Loucy (cell line): ENCODE data around the gene SERPINF2.
A peak's percentile ranks its signal among the peaks of the same experiment; 100 is the strongest.

ENCODE experiments used
- H2AFZ ChIP-seq: fragments of 200-600 bp; sonication (generic); 2 replicates; pipeline ENCODE4 v1.6.0; 2016; ENCODE audit warnings: antibody characterized with exemption, mild to moderate bottlenecking, low read length, moderate library complexity
- H3F3A ChIP-seq: fragments of 200-600 bp; 2 replicates; pipeline ENCODE4 v1.6.0; 2016; ENCODE audit warnings: antibody characterized with exemption, low read depth, mild to moderate bottlenecking
- H3K27me3 ChIP-seq: fragments of 200-600 bp; sonication (generic); 2 replicates; pipeline ENCODE4 v1.6.1; 2014; ENCODE audit warnings: low read length, mild to moderate bottlenecking; ENCODE audit not compliant: insufficient read depth, poor library complexity, severe bottlenecking
- H3K36me3 ChIP-seq: fragments of 200-600 bp; sonication (generic); 2 replicates; pipeline ENCODE4 v1.6.1; 2016; ENCODE audit warnings: low read length; ENCODE audit not compliant: insufficient read depth
- H3K4me1 ChIP-seq: fragments of 200-600 bp; sonication (generic); 2 replicates; pipeline ENCODE4 v1.5.1; 2014; ENCODE audit warnings: low read length, mild to moderate bottlenecking; ENCODE audit not compliant: insufficient read depth, poor library complexity, severe bottlenecking
- H3K4me2 ChIP-seq: fragments of 200-600 bp; sonication (generic); 2 replicates; pipeline ENCODE4 v1.6.0; 2014; ENCODE audit warnings: antibody characterized with exemption, low read length, low read depth, mild to moderate bottlenecking; ENCODE audit not compliant: poor library complexity, severe bottlenecking
- H3K4me3 ChIP-seq: fragments of 200-600 bp; sonication (generic); 2 replicates; pipeline ENCODE4 v1.5.1; 2014; ENCODE audit warnings: low read length, mild to moderate bottlenecking, mixed read lengths; ENCODE audit not compliant: poor library complexity, severe bottlenecking
- H3K79me2 ChIP-seq: fragments of 200-600 bp; sonication (generic); 2 replicates; pipeline ENCODE4 v1.6.1; 2014; ENCODE audit warnings: low read length; ENCODE audit not compliant: insufficient read depth
- H3K9ac ChIP-seq: fragments of 200-600 bp; sonication (generic); 2 replicates; pipeline ENCODE4 v1.6.0; 2014; ENCODE audit warnings: mild to moderate bottlenecking, low read depth, low read length, moderate library complexity; ENCODE audit not compliant: poor library complexity, severe bottlenecking
- H3K9me2 ChIP-seq: fragments of 200-600 bp; sonication (generic); replicated peaks from 2 replicates; pipeline ENCODE4 v1.6.1; 2016; ENCODE audit warnings: low read depth, low read length, mixed read lengths
- H3K9me3 ChIP-seq: fragments of 200-600 bp; sonication (generic); 2 replicates; pipeline ENCODE4 v1.6.1; 2014; ENCODE audit warnings: mild to moderate bottlenecking, antibody characterized with exemption, low read length, low read depth; ENCODE audit not compliant: insufficient read depth
- H4K20me1 ChIP-seq: fragments of 200-600 bp; sonication (generic); 2 replicates; pipeline ENCODE4 v1.6.0; 2014; ENCODE audit warnings: antibody characterized with exemption, low read length, mild to moderate bottlenecking; ENCODE audit not compliant: insufficient read depth, poor library complexity, severe bottlenecking
- CTCF ChIP-seq: fragments of 200-600 bp; sonication (generic); conservative IDR thresholded peaks from 2 replicates; pipeline ENCODE4 v1.5.1; 2014; ENCODE audit warnings: mild to moderate bottlenecking, antibody characterized with exemption, low read length
- EZH2phosphoT487 ChIP-seq: fragments of 200-600 bp; IDR thresholded peaks from 2 replicates; pipeline ENCODE4 v1.6.1; 2018; ENCODE audit warnings: antibody characterized with exemption, mild to moderate bottlenecking, moderate library complexity, borderline replicate concordance

The SERPINF2 gene

GRCh38 chr17:1783834-1784611, 41.4 kb downstream of the SERPINF2 start:
- no peak for TF ChIP-seq EZH2phosphoT487
- peak; percentile 49 for TF ChIP-seq CTCF
- Histone ChIP-seq H3F3A (no peaks in the 10 kb centered on the region), H3K27me3 (no peaks in the 10 kb centered on the region), H3K9ac (no peak overlapping the region), H3K4me3 (no peak overlapping the region), H2AFZ (no peak overlapping the region), H3K36me3 (peaks cover 74% of the 10 kb centered on the region; the same call in 1 of the 2 replicates), H3K4me1 (no peaks in the 10 kb centered on the region), H3K4me2 (no peak overlapping the region), H4K20me1 (no peaks in the 10 kb centered on the region), H3K9me2 (no peaks in the 10 kb centered on the region), H3K79me2 (no peaks in the 10 kb centered on the region), H3K9me3 (no peaks in the 10 kb centered on the region)

- H3K4me2 ChIP-seq: no peak overlapping the region
- H2AFZ ChIP-seq: no peak overlapping the region
- no peaks in the 10 kb centered on the region for H3K27me3 ChIP-seq
- no peaks in the 10 kb centered on the region for H3K79me2 ChIP-seq
- no peak for TF ChIP-seq CTCF
- H3K36me3 ChIP-seq: peaks cover 62% of the 10 kb centered on the region; the same call in 1 of the 2 replicates
- H3K9me3 ChIP-seq: no peaks in the 10 kb centered on the region
- no peak overlapping the region for H3K4me3 ChIP-seq
- no peaks in the 10 kb centered on the region for H4K20me1 ChIP-seq
- H3K9me2 ChIP-seq: no peaks in the 10 kb centered on the region
- H3K4me1 ChIP-seq: no peaks in the 10 kb centered on the region
- no peaks in the 10 kb centered on the region for H3F3A ChIP-seq
- no peak overlapping the region for H3K9ac ChIP-seq
Measured at GRCh38 chr17:1785930-1786329, 43.3 kb downstream of the SERPINF2 start.

GRCh38 chr17:1786708-1787107, 44.0 kb downstream of the SERPINF2 start:
- H3K79me2 ChIP-seq: no peaks in the 10 kb centered on the region
- peaks cover 54% of the 10 kb centered on the region; the same call in 1 of the 2 replicates for H3K36me3 ChIP-seq
- H3F3A ChIP-seq: no peaks in the 10 kb centered on the region
- H3K4me1 ChIP-seq: no peaks in the 10 kb centered on the region
- H3K9ac ChIP-seq: no peak overlapping the region
- TF ChIP-seq EZH2phosphoT487: no peak
- TF ChIP-seq CTCF: no peak
- H2AFZ ChIP-seq: no peak overlapping the region
- H3K4me3 ChIP-seq: no peak overlapping the region
- H4K20me1 ChIP-seq: no peaks in the 10 kb centered on the region
- no peaks in the 10 kb centered on the region for H3K9me3 ChIP-seq
- no peak overlapping the region for H3K4me2 ChIP-seq
- no peaks in the 10 kb centered on the region for H3K27me3 ChIP-seq
- no peaks in the 10 kb centered on the region for H3K9me2 ChIP-seq
